Ovary (tissue), 3 donors: ENCODE measurements around the gene AGMO.
"Not testable (repeated sequence)": the region's sequence is repeated elsewhere in the genome, so short reads cannot be mapped to it uniquely, and the experiment has no call there.

Source experiments
- CTCF ChIP-seq, 3 donors: fragments of 450-650 bp in 2 of 3; fragments of 200-600 bp in 1 of 3; IDR thresholded peaks; one replicate each; pipeline versions ENCODE4 v1.5.1 to v1.8.0; 2016 to 2022; ENCODE audit warnings: antibody characterized with exemption in 3 of 3, mild to moderate bottlenecking in 1 of 3
- POLR2A ChIP-seq: fragments of 450-650 bp; IDR thresholded peaks from one replicate; pipeline ENCODE4 v1.6.1; 2017; ENCODE audit warnings: antibody characterized with exemption, mild to moderate bottlenecking, moderate library complexity
- donor health status: DM: no; HTN: no; CAD: no.

DNA sequence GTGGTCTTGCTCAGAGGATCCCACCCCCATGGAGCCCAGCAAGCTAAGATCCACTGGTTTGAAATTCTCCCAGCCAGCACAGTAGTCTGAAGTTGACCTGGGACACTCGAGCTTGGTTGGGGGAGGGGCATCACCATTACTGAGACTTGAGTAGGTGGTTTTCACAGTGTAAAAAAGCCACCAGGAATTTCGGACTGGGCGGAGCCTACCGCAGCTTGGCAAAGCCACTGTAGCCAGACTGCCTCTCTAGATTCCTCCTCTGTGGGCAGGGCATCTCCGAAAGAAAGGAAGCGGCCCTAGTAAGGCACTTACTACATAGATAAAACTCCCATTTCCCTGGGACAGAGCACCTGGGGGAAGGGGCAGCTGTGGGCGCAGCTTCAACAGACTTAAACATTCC, 44.0 kb downstream of the AGMO start:
- not testable (repeated sequence) for TF ChIP-seq CTCF (IDR thresholded peaks at IDR 0.05); POLR2A
